Motor neuron (in vitro differentiated cells): ENCODE results near the gene ELMOD1. TPM values are rescaled to one million over a fixed set of nuclear protein-coding genes. Genes with fewer than 3 reads are reported as not detected.

ENCODE experiments used
- ATAC-seq, 8 experiments: fragments of 200-7000 bp; cut with Tn5 transposase; replicated peaks in 6 of 8; 2 replicates each; pipeline ENCODE4 v1.8.0; 2021; ENCODE audit warnings: mild to moderate bottlenecking in 8 of 8, moderate library complexity in 8 of 8
- H3K27ac ChIP-seq, 2 donors: fragments of 250-450 bp; sonication (Bioruptor Pico); 2 replicates each; pipeline ENCODE4 v1.9.0; 2021; ENCODE audit warnings: antibody characterized with exemption in 2 of 2, mild to moderate bottlenecking in 2 of 2, moderate library complexity in 1 of 2
- H3K4me1 ChIP-seq, 2 donors: fragments of 250-450 bp; sonication (Bioruptor Pico); replicated peaks in 1 of 2; 2 replicates each; pipeline ENCODE4 v1.6.1; 2021; ENCODE audit warnings: antibody characterized with exemption in 2 of 2, mild to moderate bottlenecking in 2 of 2, moderate library complexity in 1 of 2
- H3K4me3 ChIP-seq, 5 donors: fragments of 250-450 bp; sonication (Bioruptor Pico); 2 replicates each; pipeline ENCODE4 v1.9.0; 2021; ENCODE audit warnings: antibody characterized with exemption in 5 of 5, mild to moderate bottlenecking in 5 of 5, moderate library complexity in 4 of 5
- WGBS, 10 experiments: fragments of 450-650 bp; shearing (Covaris generic); methylation state at CpG; one replicate each; pipeline ENCODE4 v1.0.0; 2022; 5-methylcytosine and 5-hydroxymethylcytosine counted together
- in situ Hi-C, 9 experiments: fragments of 400-800 bp; cut with MboI; loops; one replicate each; pipeline ENCODE4 v1.15.0; 2021; ENCODE audit warnings: low sequenced_read_pairs in 9 of 9, low pct_unique_long_range_greater_than_20kb in 2 of 9; ENCODE audit not compliant: unreplicated experiment in 9 of 9
- total RNA-seq, 8 experiments: library from RNA; unstranded; fragments of 300-600 nt; gene quantifications; 2 replicates each; pipeline versions ENCODE4 v1.2.3 to v1.2.4, GENCODE V29; 2022

The ELMOD1 gene
- total RNA-seq, 8 experiments from 2014 or later = 4.9 to 75.7 (median 34.9) TPM

- WGBS, 10 experiments = 0 to 6% (median 0%) methylated on average over 2 to 10 of the region's 49 CpGs; no CpG with 5 or more reads in 4 of the 10 experiments
- in situ Hi-C loops = loop anchor here in 3 of 9 experiments (25.0 kb wide), 1 partner anchor 96 kb away; no protein-coding TSS in a partner anchor
- Histone ChIP-seq H3K27ac (peak overlapping the region; percentile 15 to 66), H3K4me1 (peaks cover 8 to 15% of the 10 kb centered on the region in 2 donors), H3K4me3 (peak overlapping the region; percentile 61 to 97 (median 81))
- peak; percentile 42 to 69 (median 66) for ATAC-seq
Measured at GRCh38 chr11:107591378-107592230, 657 bp downstream of the ELMOD1 start.

- Histone ChIP-seq H3K4me1 (peaks cover 8 to 15% of the 10 kb centered on the region in 2 donors), H3K4me3 (peak overlapping the region; percentile 61 to 97 (median 81)), H3K27ac (no peak overlapping the region)
- WGBS, 10 experiments = 2 to 27% (median 18%) methylated on average over 2 to 6 of the region's 6 CpGs; no CpG with 5 or more reads in 2 of the 10 experiments
- in situ Hi-C loops = loop anchor here in 3 of 9 experiments (25.0 kb wide), 1 partner anchor 95 kb away; no protein-coding TSS in a partner anchor
- no peak for ATAC-seq
Measured at GRCh38 chr11:107592231-107592590, 1.3 kb downstream of the ELMOD1 start.

DNA sequence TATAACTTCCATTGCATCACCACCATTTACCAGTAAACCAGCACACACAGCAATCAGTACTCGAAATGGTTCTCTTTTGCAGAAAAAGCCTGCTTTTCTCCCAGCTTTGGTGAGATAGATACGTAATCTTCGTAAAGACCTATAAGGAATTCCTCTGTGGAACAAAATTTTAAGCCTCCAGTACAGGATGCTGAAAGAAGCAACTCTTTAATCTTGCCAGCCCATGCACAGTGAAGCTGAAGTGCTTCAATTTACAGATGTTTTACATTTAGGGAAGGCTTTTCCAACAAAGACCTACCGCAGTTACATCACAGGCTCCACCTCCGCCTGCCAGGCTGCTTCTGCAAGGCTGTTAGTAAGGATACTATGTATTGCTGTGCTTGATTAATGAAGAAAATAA, 1.9 kb downstream of the ELMOD1 start:
- no peak for ATAC-seq
- Histone ChIP-seq H3K4me1 (peaks cover 8 to 15% of the 10 kb centered on the region in 2 donors), H3K27ac (no peak overlapping the region), H3K4me3 (peak overlapping the region; percentile 61 to 97 (median 81))
- 21 to 67% (median 31%) methylated on average over 2 to 5 of the region's 5 CpGs for WGBS, 10 experiments
- in situ Hi-C loops = loop anchor here in 3 of 9 experiments (25.0 kb wide), 1 partner anchor 94 kb away; no protein-coding TSS in a partner anchor

- ATAC-seq = peak in 3 of 8 experiments; percentile 9 to 34 (median 13)
- Histone ChIP-seq H3K4me1 (peaks cover 8 to 15% of the 10 kb centered on the region in 2 donors), H3K27ac (no peak overlapping the region), H3K4me3 (peak overlapping the region in 2 of 5 donors; percentile 3 to 97)
- in situ Hi-C loops = loop anchor here in 3 of 9 experiments (25.0 kb wide), 1 partner anchor 93 kb away; no protein-coding TSS in a partner anchor
- WGBS, 10 experiments = 0 to 49% (median 36%) methylated on average over 1 to 4 of the region's 4 CpGs; no CpG with 5 or more reads in 3 of the 10 experiments
Measured at GRCh38 chr11:107593951-107594350, 3.0 kb downstream of the ELMOD1 start.

- in situ Hi-C loops = loop anchor here in 3 of 9 experiments (25.0 kb wide), 1 partner anchor 93 kb away; no protein-coding TSS in a partner anchor
Measured at GRCh38 chr11:107594736-107595135, 3.8 kb downstream of the ELMOD1 start.

DNA sequence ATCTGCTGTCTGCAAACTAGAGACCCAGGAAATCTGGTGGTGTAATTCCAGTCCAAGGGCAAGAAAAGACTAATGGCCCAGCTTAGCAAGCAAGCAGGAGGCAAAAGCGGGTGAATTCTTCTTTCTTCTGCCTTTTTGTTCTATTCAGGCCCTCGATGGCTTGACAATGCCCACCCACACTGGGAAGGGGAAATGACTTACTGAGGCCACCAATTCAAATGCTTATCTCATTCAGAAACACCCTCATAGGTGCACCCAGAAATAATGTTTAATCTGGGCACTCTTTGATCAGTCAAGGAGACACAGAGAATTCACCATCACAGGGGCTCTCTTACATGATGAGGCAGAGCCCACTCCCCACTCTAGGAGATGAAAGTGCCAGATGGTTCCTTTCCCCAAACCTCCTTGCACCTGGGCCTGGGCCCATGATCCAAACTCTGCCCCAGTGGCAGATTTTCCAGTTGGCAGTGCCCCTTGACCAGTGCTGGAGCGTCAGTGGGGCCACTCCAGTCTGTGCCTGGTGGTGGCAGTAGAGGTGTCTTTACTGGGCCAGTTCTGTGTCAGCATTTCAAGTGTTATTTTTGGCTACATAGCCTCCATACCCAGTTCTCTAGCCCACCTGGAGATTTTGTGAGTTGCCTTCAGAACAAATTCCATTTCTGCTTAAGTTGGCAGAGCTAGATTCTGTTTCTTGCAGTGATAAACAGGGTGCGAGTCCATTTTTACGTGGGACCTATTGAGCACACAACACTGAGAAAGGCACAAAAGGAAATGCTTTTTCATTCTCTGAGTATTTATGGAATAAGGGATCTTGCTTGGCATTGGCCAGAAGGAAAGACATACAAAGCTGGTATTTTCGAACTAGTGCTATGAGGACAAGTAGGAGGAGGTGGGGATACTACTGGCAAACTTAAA, 7.5 kb downstream of the ELMOD1 start:
- ATAC-seq = peak in 4 of 8 experiments; percentile 64 to 80 (median 72)
- WGBS, 10 experiments = 24 to 86% (median 62%) methylated on average over 1 to 5 of the region's 6 CpGs
- H3K27ac ChIP-seq = no peak overlapping the region
- H3K4me3 ChIP-seq = no peak overlapping the region
- in situ Hi-C loops = loop anchor here in 3 of 9 experiments (25.0 kb wide), 1 partner anchor 89 kb away; no protein-coding TSS in a partner anchor
- peaks cover 0 to 8% of the 10 kb centered on the region in 2 donors for H3K4me1 ChIP-seq

More at GRCh38 chr11:107594736-107595135, 3.8 kb downstream of the ELMOD1 start:
- Histone ChIP-seq H3K4me3 (no peak overlapping the region), H3K27ac (no peak overlapping the region), H3K4me1 (peaks cover 8 to 15% of the 10 kb centered on the region in 2 donors)
- 17 to 94% (median 67%) methylated on average over 1 to 2 of the region's 2 CpGs for WGBS, 10 experiments
- ATAC-seq = no peak

- Histone ChIP-seq H3K27ac (no peak overlapping the region), H3K4me3 (no peak overlapping the region), H3K4me1 (peaks cover 0 to 7% of the 10 kb centered on the region in 2 donors)
- in situ Hi-C loops = no loop called here
- peak in 6 of 8 experiments; percentile 60 to 93 (median 86) for ATAC-seq
- 0 to 100% (median 83%) methylated on average over 3 to 8 of the region's 9 CpGs; no CpG with 5 or more reads in 1 of the 10 experiments for WGBS, 10 experiments
Measured at GRCh38 chr11:107605061-107606006, 14.4 kb downstream of the ELMOD1 start.

DNA sequence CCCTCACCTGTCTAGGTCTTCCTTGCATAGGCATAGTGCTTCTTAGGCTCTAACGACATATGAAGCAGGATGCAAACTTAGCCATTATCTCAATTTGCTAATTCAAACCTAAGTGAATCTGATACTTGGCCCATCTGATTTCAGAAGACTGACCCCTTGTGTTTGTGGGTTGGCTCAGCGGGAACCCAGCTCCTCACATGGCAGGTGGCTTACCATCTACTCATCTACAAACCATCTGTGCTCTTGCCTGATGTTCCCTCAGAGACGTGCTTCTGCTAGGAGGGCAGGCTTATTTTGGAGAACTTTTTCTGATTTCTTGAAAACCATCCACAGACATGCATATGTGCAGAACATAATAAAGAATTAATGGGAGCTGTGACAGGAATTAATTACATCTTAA, 15.2 kb downstream of the ELMOD1 start:
- ATAC-seq = peak in 4 of 8 experiments; percentile 14 to 69 (median 38)
- in situ Hi-C loops = no loop called here
- WGBS, 10 experiments = 0 to 100% (median 64%) methylated on average over 1 to 3 of the region's 3 CpGs
- H3K4me3 ChIP-seq = no peak overlapping the region
- H3K27ac ChIP-seq = no peak overlapping the region
- peaks cover 0 to 7% of the 10 kb centered on the region in 2 donors for H3K4me1 ChIP-seq

GRCh38 chr11:107608809-107609208, 17.9 kb downstream of the ELMOD1 start:
- Histone ChIP-seq H3K4me3 (no peak overlapping the region), H3K27ac (no peak overlapping the region), H3K4me1 (peaks cover 0 to 7% of the 10 kb centered on the region in 2 donors)
- WGBS, 10 experiments = 0 to 50% (median 45%) methylated on average over 1 to 2 of the region's 2 CpGs; no CpG with 5 or more reads in 4 of the 10 experiments
- no peak for ATAC-seq
- in situ Hi-C loops = no loop called here

GRCh38 chr11:107609400-107610218, 18.7 kb downstream of the ELMOD1 start:
- Histone ChIP-seq H3K4me3 (no peak overlapping the region), H3K4me1 (peaks cover 0 to 7% of the 10 kb centered on the region in 2 donors), H3K27ac (no peak overlapping the region)
- 42 to 93% (median 67%) methylated on average over 3 to 10 of the region's 10 CpGs for WGBS, 10 experiments
- in situ Hi-C loops = no loop called here
- ATAC-seq = no peak

- 75 to 100% (median 100%) methylated on average over 1 to 2 of the region's 2 CpGs; no CpG with 5 or more reads in 3 of the 10 experiments for WGBS, 10 experiments
- no peak for ATAC-seq
- in situ Hi-C loops = no loop called here
- Histone ChIP-seq H3K4me3 (no peak overlapping the region), H3K27ac (no peak overlapping the region), H3K4me1 (no peaks in the 10 kb centered on the region)
Measured at GRCh38 chr11:107612445-107612844, 21.5 kb downstream of the ELMOD1 start.
